ENCODE data around the gene ARRB1.

GRCh38 chr11:75279273-75279672 lies 72.2 kb downstream of the ARRB1 start:
- TF ChIP-seq CTCF (IDR thresholded peaks at IDR 0.05; ENCODE audit: low read length) (no peak), EZH2 (IDR thresholded peaks at IDR 0.05; ENCODE audit: borderline replicate concordance, low read length) (no peak)

All from OCI-LY1 (cell line).